GM20431 (cell line): ENCODE results near the gene RNH1.

Experiments
- in situ Hi-C: fragments of 300-500 bp; cut with MseI, MboI; formaldehyde crosslinking; loops from one replicate; pipeline ENCODE4 v1.15.0; 2020; ENCODE audit warnings: low sequenced_read_pairs; ENCODE audit not compliant: unreplicated experiment

The RNH1 gene

GRCh38 chr11:506995-507726 is at the start of gene RNH1:
Gene RNH1, minus strand, starts transcription at chr11:507242. Its CDS starts 5,080 bp downstream, at chr11:502162.
- in situ Hi-C loops, result no loop called here

DNA sequence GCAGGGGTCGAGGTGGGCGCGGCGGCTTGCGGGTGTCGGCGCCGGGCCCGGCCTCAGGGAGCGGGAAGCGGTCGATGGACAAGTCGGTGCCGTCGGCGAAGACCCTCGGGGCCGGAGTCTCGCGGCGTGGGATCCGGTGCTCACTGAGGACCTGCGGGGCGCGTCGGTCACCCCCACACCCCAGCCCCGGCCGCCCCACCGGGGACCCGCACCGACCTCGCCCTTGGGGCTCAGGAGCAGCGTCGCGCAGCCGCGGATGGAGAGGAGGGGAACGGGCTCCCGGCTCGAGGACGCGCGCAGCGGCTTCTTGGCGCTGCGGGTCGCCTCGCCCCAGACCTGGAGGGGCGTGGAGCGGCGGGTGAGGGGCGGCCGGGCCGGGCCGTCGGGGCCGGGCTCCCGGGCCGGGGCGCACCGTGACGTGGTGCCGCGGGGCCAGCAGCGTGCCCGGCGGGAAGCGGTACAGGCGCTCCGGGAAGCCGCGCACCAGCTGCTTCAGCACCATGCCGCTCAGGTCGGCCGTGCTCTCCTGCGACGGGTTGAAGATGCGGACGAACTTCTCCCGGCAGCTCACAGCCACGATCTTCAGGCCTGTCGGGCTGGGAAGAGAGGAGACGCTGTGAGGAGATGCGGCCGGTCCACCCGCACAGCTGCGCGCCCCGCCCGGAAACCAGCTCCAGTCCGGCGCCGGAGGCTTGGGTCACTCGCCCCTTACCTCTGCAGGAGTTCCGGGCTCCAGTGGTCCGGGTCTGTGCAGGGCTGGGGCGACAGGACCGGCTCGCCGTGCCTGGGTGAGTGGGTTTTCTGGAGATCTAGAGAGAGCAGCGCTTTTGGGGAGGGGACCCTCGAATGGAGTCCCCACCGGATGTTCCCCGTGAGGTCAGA is 49.0 kb upstream of the RNH1 start:
- in situ Hi-C loops, result loop anchor here (10.0 kb wide), 1 partner anchor 169 kb away; no protein-coding TSS in a partner anchor

DNA sequence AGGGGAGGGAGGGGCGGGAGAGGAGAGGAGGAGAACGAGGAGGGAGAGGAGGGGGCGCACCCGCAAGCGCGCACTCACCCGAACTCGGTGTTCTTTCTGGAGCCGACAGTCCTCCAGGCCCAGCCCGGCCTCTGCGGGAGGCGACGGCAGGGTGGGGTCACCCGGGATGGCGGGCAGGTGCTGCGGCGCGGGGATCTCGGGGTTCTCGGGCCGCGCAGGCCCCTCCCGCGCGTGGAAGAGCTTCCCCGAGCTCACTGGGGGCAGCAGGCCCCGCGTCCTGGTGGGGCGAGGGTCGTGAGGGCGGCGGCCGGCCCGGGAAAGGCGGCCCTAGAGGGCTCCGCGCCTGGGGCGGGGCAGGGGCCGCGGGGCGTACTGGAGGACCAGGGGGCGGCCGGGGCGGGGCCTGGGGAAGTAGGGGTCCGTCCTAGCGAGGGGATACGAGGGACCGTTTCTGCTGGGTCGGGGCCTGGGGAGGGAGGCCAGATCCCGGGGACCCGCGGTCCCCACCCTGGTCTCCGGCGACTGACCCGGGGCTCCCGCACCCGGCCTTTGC is 48.3 kb upstream of the RNH1 start:
- in situ Hi-C loops, result loop anchor here (10.0 kb wide), 1 partner anchor 169 kb away; no protein-coding TSS in a partner anchor

DNA sequence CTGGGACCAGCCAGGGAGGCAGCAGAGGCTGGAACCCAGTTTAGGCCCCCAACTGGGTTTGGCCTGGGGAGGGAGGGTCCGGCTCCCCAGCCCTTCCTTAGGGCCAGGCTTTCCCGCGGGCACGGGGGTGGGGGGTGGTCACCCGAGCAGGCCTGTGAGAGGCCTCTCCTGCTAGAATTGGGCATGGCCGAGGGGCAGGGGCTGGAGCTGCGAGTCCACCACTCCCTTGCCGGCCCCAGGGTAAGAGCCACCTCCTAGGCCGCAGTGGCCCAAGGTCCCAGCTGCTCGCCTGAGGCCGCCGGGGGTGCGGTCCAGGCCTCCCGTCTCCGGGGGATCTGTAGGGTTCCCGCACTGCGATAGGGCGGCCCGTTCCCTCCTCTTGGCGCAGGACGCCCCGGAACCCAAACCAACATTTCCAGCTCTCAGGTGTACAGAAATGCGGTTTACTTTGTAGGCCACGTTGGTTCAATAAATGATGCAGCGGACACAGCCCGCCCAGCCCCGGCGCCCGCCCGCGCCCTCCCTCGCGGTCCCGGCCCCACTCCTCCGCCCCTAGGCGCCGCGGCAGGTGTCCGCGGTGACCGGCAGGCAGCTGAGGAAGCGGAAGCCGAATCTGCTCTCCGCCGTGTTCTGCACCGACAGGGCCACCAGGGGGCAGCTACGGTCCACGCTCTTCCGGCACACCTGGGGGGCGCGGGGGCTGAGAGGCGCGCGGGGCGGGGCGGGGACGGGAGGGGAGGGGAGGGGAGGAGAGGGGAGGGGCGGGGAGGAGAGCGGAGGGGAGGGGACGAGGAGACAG is 47.6 kb upstream of the RNH1 start:
- in situ Hi-C loops, result loop anchor here (10.0 kb wide), 1 partner anchor 170 kb away; no protein-coding TSS in a partner anchor

DNA sequence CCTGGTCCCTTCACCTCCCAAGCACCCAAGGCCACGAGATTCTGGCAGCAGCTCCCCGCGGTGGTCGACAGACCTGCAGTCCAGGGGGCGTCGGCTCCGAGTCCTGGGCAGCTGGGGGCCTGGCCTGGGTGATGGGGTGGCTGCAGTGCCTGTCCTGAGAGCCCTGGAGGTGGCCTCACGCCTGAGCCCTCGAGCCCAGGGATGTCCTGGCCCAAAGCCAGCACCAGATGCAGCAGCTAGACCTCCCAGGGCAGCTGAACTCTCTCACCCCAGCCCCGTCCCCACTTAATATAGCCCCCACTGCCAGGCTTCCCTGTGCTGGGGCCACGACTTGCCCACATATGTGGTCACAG is 46.9 kb upstream of the RNH1 start:
- in situ Hi-C loops, result loop anchor here (10.0 kb wide), 1 partner anchor 171 kb away; no protein-coding TSS in a partner anchor

- in situ Hi-C loops, result loop anchor here (10.0 kb wide), 1 partner anchor 171 kb away; no protein-coding TSS in a partner anchor
Measured at GRCh38 chr11:553083-553987, 46.3 kb upstream of the RNH1 start.

- in situ Hi-C loops, result loop anchor here (10.0 kb wide), 1 partner anchor 173 kb away; no protein-coding TSS in a partner anchor
Measured at GRCh38 chr11:551596-551995, 44.6 kb upstream of the RNH1 start.

GRCh38 chr11:551131-551530 is 44.1 kb upstream of the RNH1 start:
- in situ Hi-C loops, result loop anchor here (10.0 kb wide), 1 partner anchor 174 kb away; no protein-coding TSS in a partner anchor

GRCh38 chr11:550746-551085 is 43.7 kb upstream of the RNH1 start:
- in situ Hi-C loops, result loop anchor here (10.0 kb wide), 1 partner anchor 174 kb away; no protein-coding TSS in a partner anchor

DNA sequence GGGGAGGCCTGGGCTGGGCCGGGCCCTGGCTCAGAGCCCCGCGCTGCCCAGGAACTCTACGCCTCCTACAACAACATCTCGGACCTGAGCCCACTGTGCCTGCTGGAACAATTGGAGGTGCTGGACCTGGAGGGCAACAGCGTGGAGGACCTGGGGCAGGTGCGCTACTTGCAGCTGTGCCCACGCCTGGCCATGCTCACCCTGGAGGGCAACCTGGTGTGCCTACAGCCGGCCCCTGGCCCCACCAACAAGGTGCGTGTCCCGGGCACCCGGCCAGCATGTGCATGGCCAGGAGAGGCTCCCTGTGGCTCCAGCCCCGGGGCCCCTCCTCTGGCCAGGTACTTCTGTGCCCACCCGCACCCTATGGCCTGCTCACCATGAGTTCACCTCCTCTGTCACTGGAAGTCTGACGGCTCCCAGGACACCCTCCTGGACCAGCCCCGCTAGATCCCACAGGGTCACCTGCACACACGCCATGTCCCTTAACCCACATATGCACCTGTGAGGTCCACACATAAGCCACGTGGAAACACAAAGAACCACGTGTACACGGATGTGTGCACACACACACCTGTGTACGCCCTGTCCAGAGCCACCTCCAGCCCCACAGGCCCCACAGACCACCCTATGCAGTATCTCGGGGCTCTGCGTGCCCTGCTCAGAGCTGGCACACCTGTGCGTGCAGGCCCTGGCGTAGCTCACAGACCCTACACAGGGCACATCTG is 43.1 kb upstream of the RNH1 start:
- in situ Hi-C loops, result loop anchor here (10.0 kb wide), 1 partner anchor 175 kb away; no protein-coding TSS in a partner anchor

DNA sequence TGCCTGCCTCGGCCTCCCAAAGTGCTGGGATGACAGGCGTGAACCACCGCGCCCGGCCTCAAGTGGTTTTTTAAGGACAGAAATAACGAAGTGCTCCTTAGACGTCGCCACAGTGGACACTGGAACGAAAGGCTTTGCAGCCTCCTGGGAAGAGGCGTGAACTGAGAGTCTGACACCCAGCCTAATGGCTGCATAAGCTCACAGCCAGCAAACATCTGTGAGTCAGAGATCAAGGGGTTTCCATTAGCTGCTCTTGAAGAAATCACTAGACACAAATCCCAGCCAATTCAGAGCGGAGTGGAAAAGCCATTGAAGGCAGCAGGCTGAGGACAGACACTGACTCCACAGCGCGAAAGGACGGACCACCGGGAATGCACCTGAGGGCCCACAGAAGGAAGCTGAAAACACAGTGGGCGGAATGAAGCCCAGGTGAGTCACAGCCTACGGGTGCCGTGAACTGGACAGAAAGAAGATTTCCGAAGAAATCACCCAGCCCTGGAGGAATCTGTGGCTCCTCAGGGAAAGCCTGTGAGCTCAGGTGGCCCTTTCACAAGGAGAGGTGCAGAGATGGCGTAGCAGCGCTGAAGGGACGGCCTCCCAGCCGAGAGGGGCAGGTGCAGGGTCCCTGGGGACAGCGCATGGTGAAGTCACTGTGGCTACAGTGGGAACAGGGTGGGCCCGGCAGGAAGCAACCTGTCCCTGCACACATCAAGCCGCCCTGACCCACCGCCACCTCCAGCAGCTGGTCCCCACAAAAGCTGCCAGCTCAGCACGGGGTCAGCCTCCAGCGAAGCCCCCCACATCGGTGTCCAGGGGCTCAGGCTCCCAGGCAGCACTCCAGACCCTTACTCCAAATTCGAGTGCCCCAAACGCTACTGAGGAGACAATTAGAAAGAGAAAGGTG is 41.9 kb upstream of the RNH1 start:
- in situ Hi-C loops, result no loop called here

- in situ Hi-C loops, result no loop called here
Measured at GRCh38 chr11:545171-545570, 38.1 kb upstream of the RNH1 start.

DNA sequence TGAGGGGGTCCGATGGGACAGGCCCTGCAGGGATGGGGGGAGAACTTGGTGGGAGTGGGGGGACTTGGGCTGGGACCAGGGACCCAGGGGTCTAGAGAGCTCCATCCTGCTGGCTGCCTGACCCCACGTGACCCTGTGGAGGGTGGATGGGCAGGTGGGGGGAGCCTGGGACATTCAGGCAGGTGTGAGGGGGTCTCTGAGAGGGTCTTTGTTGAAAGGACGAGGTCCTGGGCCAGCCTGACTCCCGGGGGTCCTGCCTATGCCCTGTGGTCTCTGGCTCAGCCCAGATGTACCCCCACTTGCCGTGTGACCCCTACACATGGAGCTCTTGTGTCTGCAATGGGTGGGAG is 37.8 kb upstream of the RNH1 start:
- in situ Hi-C loops, result no loop called here

GRCh38 chr11:541433-541885 is 34.4 kb upstream of the RNH1 start:
- in situ Hi-C loops, result no loop called here

GRCh38 chr11:540583-541432 is 33.8 kb upstream of the RNH1 start:
- in situ Hi-C loops, result no loop called here

DNA sequence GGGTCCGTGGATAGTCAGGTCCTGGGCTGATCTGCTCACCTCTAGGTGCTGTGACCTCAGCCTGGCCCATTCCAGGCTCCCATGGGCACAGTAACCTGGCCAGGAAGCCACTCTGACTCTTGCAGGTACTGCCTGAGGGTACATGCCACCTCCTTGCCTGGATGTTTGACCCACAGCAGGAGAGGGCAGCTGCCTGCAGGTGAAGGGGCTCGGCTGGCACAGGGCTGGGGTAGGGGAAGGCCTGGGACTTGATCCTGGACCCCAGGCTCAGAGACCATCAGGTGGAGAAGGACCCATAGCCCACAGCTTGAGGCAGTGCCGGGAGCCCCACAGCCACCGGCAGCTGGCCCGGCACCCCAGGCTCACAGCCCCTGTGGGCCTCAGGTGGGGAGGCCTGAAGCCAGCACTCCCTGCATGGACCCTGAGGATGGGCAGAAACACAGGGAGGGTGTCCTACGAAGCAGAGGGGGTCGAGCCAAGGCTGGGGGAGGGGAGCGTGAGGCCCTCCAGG is 33.0 kb upstream of the RNH1 start:
- in situ Hi-C loops, result no loop called here
